ENCODE results near the gene PNCK. TPM values are rescaled to one million over a fixed set of nuclear protein-coding genes. Genes with fewer than 3 reads are reported as not detected.
A peak's percentile ranks its signal among the peaks of the same experiment; 100 is the strongest.

Gene PNCK
- total RNA-seq, 1 donor from 2014 or later: 1.1 TPM

GRCh38 chrX:153704021-153704526 lies 30.5 kb upstream of the PNCK start:
- H3K27ac Mint-ChIP-seq (ENCODE audit: unreplicated experiment): no peak overlapping the region
- no peak for DNase-seq (ENCODE audit: low read depth)

GRCh38 chrX:153703036-153703370 lies 29.4 kb upstream of the PNCK start:
- Histone ChIP-seq H3K4me1 (ENCODE audit: insufficient read depth, low read length) (peaks cover 5% of the 10 kb centered on the region), H3K27ac (ENCODE audit: low read depth, low read length) (no peak overlapping the region), H3K4me2 (ENCODE audit: low read length) (no peak overlapping the region), H3K79me2 (ENCODE audit: insufficient read depth, low read length) (no peaks in the 10 kb centered on the region), H3K9ac (ENCODE audit: low read length) (no peak overlapping the region), H2AFZ (ENCODE audit: low read depth, low read length) (no peak overlapping the region), H3K4me3 (ENCODE audit: insufficient read depth, low read depth, low read length) (no peak overlapping the region), H3K36me3 (ENCODE audit: insufficient read depth, low read length) (no peaks in the 10 kb centered on the region), H4K20me1 (ENCODE audit: insufficient read depth, low read length) (peaks cover 6% of the 10 kb centered on the region), H3K9me3 (ENCODE audit: insufficient read depth, low read depth, low read length) (no peaks in the 10 kb centered on the region), H3K27me3 (ENCODE audit: insufficient read depth, low read length) (no peaks in the 10 kb centered on the region)
- H3K27me3 Mint-ChIP-seq (ENCODE audit: low read depth, unreplicated experiment): no peaks in the 10 kb centered on the region
- TF ChIP-seq EZH2 (IDR thresholded peaks at IDR 0.05; ENCODE audit: insufficient read depth, low read length) (no peak), CTCF (IDR thresholded peaks at IDR 0.05; ENCODE audit: insufficient read depth, low read depth, low read length) (no peak)
- peak; percentile 73 for DNase-seq (ENCODE audit: low read depth)
- H3K9me3 Mint-ChIP-seq (ENCODE audit: unreplicated experiment): no peaks in the 10 kb centered on the region
- H3K4me3 Mint-ChIP-seq (ENCODE audit: unreplicated experiment): no peak overlapping the region
- H3K27ac Mint-ChIP-seq (ENCODE audit: unreplicated experiment): no peak overlapping the region
- H3K36me3 Mint-ChIP-seq (ENCODE audit: low read depth, unreplicated experiment): peaks cover 2% of the 10 kb centered on the region
- peaks cover 1% of the 10 kb centered on the region for H3K4me1 Mint-ChIP-seq (ENCODE audit: low read depth, unreplicated experiment)
- FAIRE-seq: no peak

More at GRCh38 chrX:153704021-153704526, 30.5 kb upstream of the PNCK start:
- Histone ChIP-seq H4K20me1 (ENCODE audit: insufficient read depth, low read length) (peaks cover 8% of the 10 kb centered on the region), H3K79me2 (ENCODE audit: insufficient read depth, low read length) (no peaks in the 10 kb centered on the region), H3K4me1 (ENCODE audit: insufficient read depth, low read length) (peaks cover 5% of the 10 kb centered on the region), H3K27me3 (ENCODE audit: insufficient read depth, low read length) (no peaks in the 10 kb centered on the region), H3K9me3 (ENCODE audit: insufficient read depth, low read depth, low read length) (no peaks in the 10 kb centered on the region), H3K4me3 (ENCODE audit: insufficient read depth, low read depth, low read length) (no peak overlapping the region), H2AFZ (ENCODE audit: low read depth, low read length) (no peak overlapping the region), H3K9ac (ENCODE audit: low read length) (no peak overlapping the region), H3K4me2 (ENCODE audit: low read length) (no peak overlapping the region), H3K36me3 (ENCODE audit: insufficient read depth, low read length) (no peaks in the 10 kb centered on the region), H3K27ac (ENCODE audit: low read depth, low read length) (no peak overlapping the region)
- no peak for FAIRE-seq
- no peak for TF ChIP-seq CTCF (IDR thresholded peaks at IDR 0.05; ENCODE audit: insufficient read depth, low read depth, low read length)
- no peak for TF ChIP-seq EZH2 (IDR thresholded peaks at IDR 0.05; ENCODE audit: insufficient read depth, low read length)
- H3K4me3 Mint-ChIP-seq (ENCODE audit: unreplicated experiment): no peak overlapping the region
- H3K27me3 Mint-ChIP-seq (ENCODE audit: low read depth, unreplicated experiment): no peaks in the 10 kb centered on the region
- H3K4me1 Mint-ChIP-seq (ENCODE audit: low read depth, unreplicated experiment): peaks cover 6% of the 10 kb centered on the region
- H3K9me3 Mint-ChIP-seq (ENCODE audit: unreplicated experiment): no peaks in the 10 kb centered on the region
- H3K36me3 Mint-ChIP-seq (ENCODE audit: low read depth, unreplicated experiment): no peaks in the 10 kb centered on the region

- no peaks in the 10 kb centered on the region for H3K27me3 Mint-ChIP-seq (ENCODE audit: low read depth, unreplicated experiment)
These were observed 28.9 kb upstream of the PNCK start for GRCh38 chrX:153702336-153703035.

More at GRCh38 chrX:153702336-153703035, 28.9 kb upstream of the PNCK start:
- no peaks in the 10 kb centered on the region for H3K9me3 ChIP-seq (ENCODE audit: insufficient read depth, low read depth, low read length)
- H3K27me3 ChIP-seq (ENCODE audit: insufficient read depth, low read length): no peaks in the 10 kb centered on the region
- TF ChIP-seq CTCF (IDR thresholded peaks at IDR 0.05; ENCODE audit: insufficient read depth, low read depth, low read length) (no peak), EZH2 (IDR thresholded peaks at IDR 0.05; ENCODE audit: insufficient read depth, low read length) (no peak)
- DNase-seq (ENCODE audit: low read depth): no peak
- no peaks in the 10 kb centered on the region for H3K36me3 ChIP-seq (ENCODE audit: insufficient read depth, low read length)
- no peak overlapping the region for H3K4me3 ChIP-seq (ENCODE audit: insufficient read depth, low read depth, low read length)
- no peak for FAIRE-seq
- H2AFZ ChIP-seq (ENCODE audit: low read depth, low read length): no peak overlapping the region
- Mint-ChIP-seq H3K9me3 (ENCODE audit: unreplicated experiment) (no peaks in the 10 kb centered on the region), H3K4me3 (ENCODE audit: unreplicated experiment) (no peak overlapping the region), H3K36me3 (ENCODE audit: low read depth, unreplicated experiment) (peaks cover 2% of the 10 kb centered on the region), H3K4me1 (ENCODE audit: low read depth, unreplicated experiment) (no peaks in the 10 kb centered on the region), H3K27ac (ENCODE audit: unreplicated experiment) (no peak overlapping the region)
- no peaks in the 10 kb centered on the region for H3K79me2 ChIP-seq (ENCODE audit: insufficient read depth, low read length)
- no peak overlapping the region for H3K9ac ChIP-seq (ENCODE audit: low read length)
- H3K4me2 ChIP-seq (ENCODE audit: low read length): no peak overlapping the region
- peaks cover under 1% of the 10 kb centered on the region for H4K20me1 ChIP-seq (ENCODE audit: insufficient read depth, low read length)
- H3K4me1 ChIP-seq (ENCODE audit: insufficient read depth, low read length): peaks cover 5% of the 10 kb centered on the region
- H3K27ac ChIP-seq (ENCODE audit: low read depth, low read length): no peak overlapping the region
